HuH-7 (cell line): ENCODE results near the gene POU2AF1.
"Not testable (repeated sequence)": the region's sequence is repeated elsewhere in the genome, so short reads cannot be mapped to it uniquely, and the experiment has no call there.

ENCODE experiments used
- DNase-seq: peaks from one replicate; pipeline ENCODE4 v3.0.0; 2011; ENCODE audit warnings: low spot score

Gene POU2AF1

GRCh38 chr11:111344032-111344431 lies 35.0 kb downstream of the POU2AF1 start:
- DNase-seq = no peak

DNA sequence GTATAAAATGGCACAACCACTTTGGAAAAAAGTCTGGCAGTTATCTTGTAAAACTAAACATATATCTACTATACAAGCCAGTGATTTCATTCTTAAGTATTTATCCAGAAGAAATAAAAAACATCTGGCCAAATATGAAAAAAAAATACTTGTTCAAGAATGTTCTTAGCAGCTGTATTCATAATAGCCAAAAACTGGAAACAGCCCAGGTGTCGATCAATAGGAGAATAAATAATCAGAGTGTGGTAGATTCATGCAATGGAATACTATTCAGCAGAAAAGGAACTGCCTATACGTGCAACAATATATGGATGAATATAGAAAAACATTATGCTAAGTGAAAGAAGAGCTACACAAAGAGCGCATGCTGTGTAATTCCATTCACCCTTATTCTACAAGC lies 36.7 kb downstream of the POU2AF1 start:
- no peak for DNase-seq

DNA sequence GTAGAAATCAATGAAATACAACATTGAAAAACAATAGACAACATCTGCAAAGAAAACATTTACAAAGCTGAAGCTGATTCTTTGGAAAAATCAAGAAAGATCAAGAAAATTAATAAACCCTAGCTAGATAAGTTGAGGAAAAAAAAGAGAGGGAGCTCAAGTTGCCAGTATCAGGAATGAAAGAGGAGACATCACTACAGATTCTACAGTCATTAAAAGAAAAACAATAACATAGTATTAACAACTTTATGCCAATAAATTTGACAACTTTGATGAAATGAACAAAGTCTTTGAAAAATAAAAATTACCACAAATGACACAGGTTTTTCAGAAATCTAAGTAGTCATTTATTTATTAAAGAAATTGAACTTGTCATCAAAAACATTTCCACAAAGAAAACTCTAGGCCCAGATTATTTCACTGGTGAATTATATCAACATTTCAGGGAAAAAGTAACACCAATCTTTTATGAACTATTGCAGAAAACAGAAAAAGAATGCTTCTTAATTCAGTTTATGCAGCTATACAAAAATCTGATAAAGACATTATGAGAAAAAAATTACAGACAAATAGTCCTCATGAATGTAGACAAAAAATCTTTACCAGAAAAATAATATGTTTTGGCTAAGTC lies 39.2 kb downstream of the POU2AF1 start:
- no peak for DNase-seq

GRCh38 chr11:111336582-111337256 lies 42.4 kb downstream of the POU2AF1 start:
- DNase-seq = no peak

DNA sequence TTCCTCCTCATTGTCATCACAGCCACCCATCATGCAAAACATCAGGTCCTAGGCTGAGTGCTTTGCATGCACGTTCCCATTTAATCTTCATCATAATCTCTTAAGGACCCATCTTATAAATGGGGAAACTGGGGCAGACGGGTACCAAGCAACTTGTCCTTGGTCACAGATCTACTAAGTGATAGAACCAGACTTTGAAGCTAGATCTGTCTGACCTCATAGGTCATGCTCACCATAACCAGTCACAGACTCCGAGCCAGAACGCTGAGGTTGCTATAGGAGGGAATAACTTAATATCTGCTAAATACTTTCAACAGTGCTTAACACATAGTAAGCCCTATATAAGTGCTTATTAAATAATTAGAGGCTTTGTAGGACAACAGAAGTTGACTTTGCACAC lies 43.0 kb downstream of the POU2AF1 start:
- DNase-seq = no peak

GRCh38 chr11:111335549-111335948 lies 43.5 kb downstream of the POU2AF1 start:
- no peak for DNase-seq

DNA sequence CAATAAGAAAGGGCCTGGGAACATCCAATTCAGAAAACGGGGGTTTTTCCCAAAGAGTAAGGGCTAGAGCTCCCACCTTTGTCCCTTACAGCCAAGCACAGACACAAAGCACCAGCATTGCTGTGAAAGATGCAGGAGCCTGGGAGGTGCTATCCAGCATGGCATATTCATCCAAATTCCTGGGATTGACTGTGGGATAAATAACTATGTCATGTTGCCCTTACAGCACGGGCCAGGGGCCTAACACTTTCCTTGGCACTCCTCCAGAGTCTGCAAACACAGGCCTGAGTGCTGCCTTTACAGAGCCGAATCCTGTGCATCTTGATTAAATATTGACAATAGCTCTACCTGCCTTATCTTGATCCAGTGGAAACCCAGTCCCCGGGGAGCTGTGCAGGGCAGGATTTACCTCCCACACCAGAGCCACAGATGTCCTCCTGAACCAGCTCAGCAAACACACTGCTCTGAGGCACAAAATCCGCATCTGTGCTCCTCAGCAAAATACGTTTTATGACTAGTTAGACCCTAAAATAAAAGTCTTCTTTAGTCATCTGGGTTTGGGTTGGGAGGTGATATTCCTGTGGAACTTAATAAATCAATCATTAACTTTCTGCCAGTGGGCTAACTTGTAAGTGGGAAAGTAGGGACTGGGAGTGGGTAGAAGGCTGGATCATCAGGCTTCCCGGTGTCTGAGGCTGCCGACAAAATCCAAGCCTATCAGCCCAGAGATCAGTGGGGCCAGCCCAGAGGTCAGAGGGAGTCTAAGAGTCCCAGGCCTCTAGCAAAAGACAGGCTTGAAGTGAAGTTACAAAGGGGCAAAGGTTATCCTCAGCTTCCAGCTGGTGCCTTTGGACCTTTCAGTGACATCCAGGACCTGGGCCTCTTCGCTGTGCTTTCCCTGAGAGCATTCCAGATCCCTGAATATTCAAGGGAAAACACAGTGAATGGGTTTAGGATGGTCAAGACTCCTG lies 44.3 kb downstream of the POU2AF1 start:
- no peak for DNase-seq

DNA sequence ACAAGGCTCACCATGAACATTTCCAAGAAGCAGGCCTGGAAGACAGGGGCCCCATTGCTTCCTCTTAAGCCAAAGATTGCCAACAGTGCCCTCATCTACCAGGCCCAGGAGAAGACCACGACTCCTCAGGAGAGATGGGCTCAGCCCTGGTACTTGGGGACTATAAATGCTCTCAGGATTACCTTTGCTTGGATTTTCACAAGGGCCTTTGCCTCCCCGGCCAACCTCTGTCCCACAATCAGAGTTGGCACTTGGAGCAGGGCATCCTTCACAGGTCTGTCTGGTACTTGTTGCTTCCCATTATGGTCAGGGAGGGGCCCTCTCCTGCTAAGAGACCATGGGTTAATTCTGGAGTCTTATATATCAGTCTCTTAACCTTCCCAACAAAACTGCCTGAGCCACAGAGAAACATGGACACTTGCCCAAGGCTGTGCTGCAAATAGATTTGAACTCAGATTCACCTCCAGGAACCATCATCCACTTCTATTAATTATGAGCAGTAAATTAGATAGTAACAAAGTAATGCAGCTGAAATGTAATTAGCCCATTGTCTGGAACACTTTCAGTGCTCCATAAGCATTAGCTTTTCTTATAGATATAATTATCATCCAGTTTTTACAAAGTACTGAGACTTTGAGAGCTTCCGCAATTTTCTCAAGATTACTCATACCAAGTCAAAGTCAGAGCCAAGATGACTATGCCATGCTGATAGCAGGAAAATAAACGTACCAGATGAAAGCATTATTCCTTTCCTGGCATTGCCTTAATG lies 47.2 kb downstream of the POU2AF1 start:
- no peak for DNase-seq

GRCh38 chr11:111330234-111330893 lies 48.7 kb downstream of the POU2AF1 start:
- no peak for DNase-seq

DNA sequence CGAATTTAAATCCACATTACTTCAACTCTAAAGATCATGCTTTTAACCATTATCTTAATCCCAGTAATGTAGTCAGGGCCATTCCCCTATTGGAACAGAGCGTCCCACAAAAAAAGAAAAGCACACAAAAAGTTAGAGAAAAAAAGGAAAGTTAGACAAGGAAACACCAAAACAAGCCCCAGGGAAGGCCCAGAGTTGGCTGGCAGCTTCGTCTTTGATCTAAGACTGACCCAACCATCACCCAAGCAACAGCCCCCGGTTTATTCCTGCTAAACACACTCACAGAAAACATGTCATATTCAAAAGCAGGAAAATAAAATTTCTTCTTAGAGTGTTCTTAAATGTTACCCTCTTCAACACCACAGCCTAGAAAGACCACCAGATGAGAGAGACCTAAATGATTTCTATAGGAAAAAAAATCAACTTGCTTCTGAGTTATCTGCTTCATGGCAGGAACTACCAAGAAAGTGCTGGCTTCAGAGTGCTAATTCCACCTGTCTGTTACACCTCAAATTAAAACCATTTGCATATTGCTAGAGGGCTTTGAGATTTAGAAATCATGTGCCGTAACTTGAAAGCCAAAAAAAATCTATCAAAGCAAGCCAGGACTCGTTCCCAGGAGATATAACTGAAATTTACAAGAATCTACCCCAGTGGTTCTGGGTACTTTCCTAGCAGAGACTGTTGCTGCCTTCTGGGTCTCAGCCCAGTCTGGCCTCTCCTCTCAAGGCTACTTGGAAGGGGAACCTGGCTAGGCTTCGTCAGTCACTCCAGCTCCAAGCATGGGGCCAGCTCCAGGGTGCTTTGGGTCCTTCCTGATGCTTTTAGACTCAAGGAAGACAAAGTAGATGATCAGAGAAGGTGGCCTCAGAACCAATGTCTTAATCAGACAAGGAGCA lies 49.5 kb downstream of the POU2AF1 start:
- DNase-seq = no peak

DNA sequence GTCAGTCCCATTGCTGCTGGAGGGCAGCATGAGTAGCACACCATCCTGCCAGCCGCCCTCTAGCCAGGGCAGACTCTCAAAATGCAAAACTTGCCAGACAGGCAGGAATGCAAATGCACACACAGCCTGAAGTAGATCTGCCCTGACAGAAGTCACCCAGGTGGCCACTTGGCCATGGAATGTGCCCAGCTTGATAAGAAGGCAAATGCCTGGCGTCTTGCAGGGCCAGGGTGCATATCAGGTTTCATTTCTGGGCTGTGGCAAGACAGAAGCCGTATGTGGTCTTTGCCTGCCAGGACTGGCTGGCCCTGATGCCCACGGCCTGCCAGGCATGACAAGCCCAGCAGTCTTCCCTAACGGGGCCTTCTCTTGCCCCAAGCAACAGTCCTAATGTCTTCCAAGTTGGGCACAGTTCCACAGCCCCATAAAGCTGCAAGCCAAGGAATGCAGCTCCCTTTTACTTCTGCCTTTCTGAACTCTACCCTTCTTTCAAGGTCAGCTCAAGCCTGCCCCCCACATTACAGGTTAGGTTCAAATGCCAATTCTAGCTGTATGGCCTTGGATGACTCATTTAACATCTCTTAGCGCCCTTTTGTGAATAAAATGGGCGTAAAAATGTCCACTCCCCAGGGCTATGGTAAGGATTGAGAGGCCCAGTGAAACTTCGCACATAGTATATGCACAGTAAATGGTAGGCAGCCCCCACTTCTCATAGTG lies 51.0 kb downstream of the POU2AF1 start:
- no peak for DNase-seq

GRCh38 chr11:111326824-111327223 lies 52.3 kb downstream of the POU2AF1 start:
- DNase-seq = no peak

- no peak for DNase-seq
Measured at GRCh38 chr11:111325259-111325658, 53.8 kb downstream of the POU2AF1 start.

- DNase-seq = no peak
Measured at GRCh38 chr11:111324277-111324720, 54.8 kb downstream of the POU2AF1 start.

DNA sequence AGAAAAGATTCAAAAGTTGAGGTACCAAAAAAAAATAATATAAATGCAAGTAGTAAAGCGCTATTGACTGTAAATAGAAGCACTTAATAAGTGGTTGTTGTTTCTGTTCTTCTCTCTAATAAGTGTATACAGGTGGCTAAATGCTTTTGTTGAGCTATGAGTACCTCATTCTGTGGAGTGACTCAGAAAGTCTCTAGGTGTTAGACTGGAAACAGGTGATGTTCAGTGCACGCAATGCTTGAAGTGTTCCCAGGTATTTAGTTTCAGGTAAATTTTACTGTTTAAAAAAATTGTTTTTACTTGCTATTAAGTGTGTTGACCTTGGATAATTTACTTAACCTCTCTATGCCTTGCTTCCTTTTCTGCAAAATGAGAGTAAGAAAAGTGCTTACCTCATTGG lies 56.5 kb downstream of the POU2AF1 start:
- DNase-seq = no peak

GRCh38 chr11:111320728-111321568 lies 58.1 kb downstream of the POU2AF1 start:
- DNase-seq = no peak

- not testable (repeated sequence) for DNase-seq
Measured at GRCh38 chr11:111320199-111320598, 58.9 kb downstream of the POU2AF1 start.

- DNase-seq = no peak
Measured at GRCh38 chr11:111319296-111319695, 59.8 kb downstream of the POU2AF1 start.

DNA sequence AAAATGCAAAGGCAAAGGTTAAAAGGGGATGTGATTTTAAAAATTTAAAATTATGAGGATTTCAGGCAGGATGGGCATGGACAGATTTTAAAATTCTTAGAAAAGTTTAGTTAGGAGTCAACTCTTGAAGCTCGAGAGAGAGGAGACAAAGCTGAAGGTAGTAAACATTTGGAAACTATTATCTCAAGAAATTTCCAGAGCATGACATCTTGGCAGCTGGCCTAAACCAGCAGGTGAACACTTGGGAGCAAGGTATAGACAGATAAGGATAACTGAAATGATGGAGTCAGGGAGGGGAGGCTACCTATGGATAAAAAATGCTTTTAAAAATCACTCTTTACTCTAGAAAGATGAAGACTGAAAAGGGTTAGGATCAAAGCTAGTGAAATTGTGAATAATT lies 67.0 kb downstream of the POU2AF1 start:
- no peak for DNase-seq
